Endothelial cell of umbilical vein (primary cell): ENCODE results near the gene SFI1. TPM values are rescaled to one million over a fixed set of nuclear protein-coding genes. Genes with fewer than 3 reads are reported as not detected.

ENCODE experiments used
- BruUV-seq: library from RNA; stranded (reverse); fragments of 400-500 nt; replicated peaks from 2 replicates; lab custom pipeline; 2021; lab: Mats Ljungman, UMichigan
- CTCF ChIA-PET: fragments of 300-600, 350-600 bp; sonication (Branson Sonifier 250); formaldehyde crosslinking; loops from one replicate; lab custom pipeline; 2021; ENCODE audit warnings: antibody characterized with exemption, inconsistent platforms; lab: Charles Lee
- POLR2A ChIA-PET: fragments of 300-600, 350-600 bp; sonication (Branson Sonifier 250); formaldehyde crosslinking; loops from one replicate; lab custom pipeline; 2021; ENCODE audit warnings: antibody characterized with exemption, inconsistent platforms; lab: Charles Lee
- DNase-seq: peaks from one replicate; pipeline ENCODE4 v3.0.0-alpha.2; 2011; ENCODE audit warnings: low read depth, low spot score
- FAIRE-seq: peaks from 2 replicates; lab custom pipeline; 2011; peaks lifted over from hg19 to GRCh38; lab: Jason Lieb, UNC
- H2AFZ ChIP-seq: 2 replicates; pipeline ENCODE4 v1.6.0; 2012; ENCODE audit warnings: low read depth, low read length, control low read depth, inconsistent platforms
- H3K27ac ChIP-seq: 2 replicates; pipeline ENCODE4 v1.5.1; 2011; ENCODE audit warnings: low read depth, mild to moderate bottlenecking, control low read depth, low read length, moderate library complexity; ENCODE audit not compliant: insufficient read depth
- H3K27me3 ChIP-seq, 2 experiments: 2 replicates each; pipeline versions ENCODE4 v1.6.0 to v1.6.1; 2011; ENCODE audit warnings: low read length in 2 of 2, mixed read lengths in 1 of 2; ENCODE audit not compliant: control insufficient read depth in 2 of 2, insufficient read depth in 2 of 2
- H3K36me3 ChIP-seq, 2 experiments: 2 replicates in 1 of 2; 3 replicates in 1 of 2; pipeline ENCODE4 v1.5.1; 2011; ENCODE audit warnings: low read length in 2 of 2, mild to moderate bottlenecking in 1 of 2, moderate library complexity in 1 of 2; ENCODE audit not compliant: control insufficient read depth in 2 of 2, insufficient read depth in 2 of 2; ENCODE audit errors: extremely low read depth in 1 of 2
- H3K4me1 ChIP-seq: 3 replicates; pipeline ENCODE4 v1.5.1; 2011; ENCODE audit warnings: mild to moderate bottlenecking, low read length; ENCODE audit not compliant: control insufficient read depth, insufficient read depth; ENCODE audit errors: extremely low read depth
- H3K4me2 ChIP-seq: 2 replicates; pipeline ENCODE4 v1.6.1; 2011; ENCODE audit warnings: low read length, control low read depth, mixed read lengths; ENCODE audit not compliant: insufficient read depth
- H3K4me3 ChIP-seq, 3 experiments: fragments of 200-600 bp in 1 of 3; sonication (generic), shearing (Covaris generic) in 1 of 3; replicated peaks in 1 of 3; 2 replicates each; pipeline ENCODE4 v1.5.1; 2011 to 2016; ENCODE audit warnings: control low read depth in 3 of 3, low read length in 3 of 3, mild to moderate bottlenecking in 2 of 3, inconsistent platforms in 1 of 3, low read depth in 1 of 3, moderate library complexity in 1 of 3; ENCODE audit not compliant: insufficient read depth in 1 of 3
- H3K79me2 ChIP-seq: 2 replicates; pipeline ENCODE4 v1.6.0; 2012; ENCODE audit warnings: low read length, inconsistent platforms; ENCODE audit not compliant: control insufficient read depth, insufficient read depth
- H3K9ac ChIP-seq: replicated peaks from 2 replicates; pipeline ENCODE3; 2011; ENCODE audit warnings: low read length, control low read depth; ENCODE audit not compliant: insufficient read depth; ENCODE audit errors: extremely low read depth
- H3K9me1 ChIP-seq: replicated peaks from 3 replicates; pipeline ENCODE4 v1.6.0; 2011; ENCODE audit warnings: mild to moderate bottlenecking, low read length; ENCODE audit not compliant: control insufficient read depth, insufficient read depth; ENCODE audit errors: extremely low read depth
- H3K9me3 ChIP-seq: replicated peaks from 2 replicates; pipeline ENCODE4 v1.5.1; 2012; ENCODE audit warnings: low read length, inconsistent platforms; ENCODE audit not compliant: control insufficient read depth, insufficient read depth
- H4K20me1 ChIP-seq: replicated peaks from 2 replicates; pipeline ENCODE3; 2011; ENCODE audit warnings: mild to moderate bottlenecking, low read length; ENCODE audit not compliant: control insufficient read depth, insufficient read depth; ENCODE audit errors: extremely low read depth
- CTCF ChIP-seq, 2 donors: IDR thresholded peaks; 1 replicate in 1 of 2; 2 replicates in 1 of 2; pipeline ENCODE4 v1.5.1; 2011; ENCODE audit warnings: low read length in 2 of 2, mild to moderate bottlenecking in 2 of 2, moderate library complexity in 2 of 2, control low read depth in 1 of 2, inconsistent platforms in 1 of 2, low read depth in 1 of 2; ENCODE audit not compliant: insufficient read depth in 1 of 2; ENCODE audit errors: extremely low read depth in 1 of 2
- EZH2 ChIP-seq: IDR thresholded peaks from 2 replicates; pipeline ENCODE4 v1.6.1; 2012; ENCODE audit warnings: borderline replicate concordance, low read depth, mild to moderate bottlenecking, moderate library complexity, low read length, inconsistent platforms; ENCODE audit not compliant: severe bottlenecking
- GATA2 ChIP-seq: IDR thresholded peaks from 2 replicates; pipeline ENCODE4 v1.7.0; 2011; ENCODE audit warnings: low read depth, mild to moderate bottlenecking, moderate library complexity, mixed read lengths, low read length; ENCODE audit not compliant: insufficient read length, insufficient read depth
- MYC ChIP-seq: IDR thresholded peaks from one replicate; pipeline ENCODE4 v1.6.1; 2011; ENCODE audit warnings: mild to moderate bottlenecking, low read depth, low read length
- POLR2A ChIP-seq: IDR thresholded peaks from 2 replicates; pipeline ENCODE4 v1.6.1; 2012; ENCODE audit warnings: low read depth, mild to moderate bottlenecking, control low read depth, low read length
- dilution Hi-C: fragments of 300-500 bp; cut with MboI; formaldehyde crosslinking; loops from one replicate; pipeline ENCODE4 v1.15.0; 2019; ENCODE audit warnings: low sequenced_read_pairs; ENCODE audit not compliant: extremely low pct_ligation_motif_present
- intact Hi-C: fragments of 100-400 bp; cut with micrococcal nuclease; formaldehyde crosslinking; loops from one replicate; pipeline ENCODE4 v1.10.0; 2022
- polyA plus RNA-seq, 4 experiments: library from polyadenylated mRNA; depleted of rRNA in 3 of 4; stranded (reverse) in 3 of 4; unstranded in 1 of 4; fragments of >200 nt; gene quantifications; 2 replicates each; pipeline versions ENCODE4 v1.2.1 to v1.2.3, GENCODE V29; 2011 to 2012; ENCODE audit warnings: missing spikeins in 1 of 4
- total RNA-seq: library from RNA; stranded (reverse); gene quantifications from 2 replicates; pipeline ENCODE4 v1.2.3, GENCODE V29; 2021

SFI1 gene
- total and polyA plus RNA-seq, 2 donors (not counting 3 experiments of a cell fraction or from before 2014, with no cell fraction given): 12.5 to 46.4 TPM

DNA sequence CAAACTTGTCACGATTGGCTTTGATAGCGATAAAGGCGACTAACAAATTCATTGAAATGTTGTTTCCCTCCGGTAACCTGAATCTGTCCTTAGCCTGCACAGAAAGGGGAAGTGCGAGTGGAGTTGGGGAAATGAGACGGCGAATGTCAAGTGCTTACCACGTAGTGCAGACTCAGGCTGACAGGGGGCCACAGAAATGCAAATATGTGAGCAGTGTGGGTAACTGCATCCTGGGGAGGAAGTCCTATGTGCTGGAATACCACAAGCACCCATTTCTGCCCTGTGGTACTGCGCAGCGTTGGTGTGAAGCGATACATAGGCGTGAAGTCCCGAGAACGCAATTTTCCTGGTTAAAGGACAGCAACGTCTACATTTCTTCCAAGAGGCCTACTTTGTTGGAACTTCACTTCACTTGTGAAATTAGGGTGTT lies 5.8 kb upstream of the SFI1 start:
- DNase-seq (peak; percentile 81), FAIRE-seq (peak; percentile 93)
- TF ChIP-seq MYC: no peak
- peak in 1 of 2 donors; percentile 14 for TF ChIP-seq CTCF (IDR thresholded peaks at IDR 0.05; ENCODE audit: extremely low read depth in 1 of 2, insufficient read depth in 1 of 2, low read depth in 1 of 2, low read length in 2 of 2)
- TF ChIP-seq POLR2A: no peak
- TF ChIP-seq GATA2: no peak
- TF ChIP-seq EZH2: no peak
- no peaks in the 10 kb centered on the region for H3K9me3 ChIP-seq
- no peaks in the 10 kb centered on the region for H3K27me3 ChIP-seq
- H3K9me1 ChIP-seq: no peaks in the 10 kb centered on the region
- H3K27ac ChIP-seq: peak overlapping the region; percentile 84
- H2AFZ ChIP-seq: peak overlapping the region; percentile 41
- intact Hi-C loops: loop anchor here (1.0 kb wide), 1 partner anchor 144 kb away; no protein-coding TSS in a partner anchor
- POLR2A ChIA-PET: no interaction called here
- CTCF ChIA-PET: interaction anchor here (3.1 kb wide), 1 partner anchor 39 kb away, joined by 9 read pairs; no protein-coding TSS in a partner anchor
- H3K4me3 ChIP-seq: peak overlapping the region; percentile 64 to 96 (median 85)
- H3K9ac ChIP-seq: peak overlapping the region; percentile 91
- peaks cover 26% of the 10 kb centered on the region for H3K4me1 ChIP-seq
- no TSS peak for BruUV-seq
- H3K79me2 ChIP-seq: peaks cover 27% of the 10 kb centered on the region
- dilution Hi-C loops: no loop called here
- H3K36me3 ChIP-seq: peaks cover 0 to 3% of the 10 kb centered on the region in 2 experiments
- no peaks in the 10 kb centered on the region for H4K20me1 ChIP-seq
- peak overlapping the region; percentile 92 for H3K4me2 ChIP-seq
